ENCODE data around the gene GNPTG. TPM values are rescaled to one million over a fixed set of nuclear protein-coding genes. Genes with fewer than 3 reads are reported as not detected.

The GNPTG gene
- total RNA-seq, 4 donors from 2014 or later = 46.5 to 65.7 (median 60.0) TPM

DNA sequence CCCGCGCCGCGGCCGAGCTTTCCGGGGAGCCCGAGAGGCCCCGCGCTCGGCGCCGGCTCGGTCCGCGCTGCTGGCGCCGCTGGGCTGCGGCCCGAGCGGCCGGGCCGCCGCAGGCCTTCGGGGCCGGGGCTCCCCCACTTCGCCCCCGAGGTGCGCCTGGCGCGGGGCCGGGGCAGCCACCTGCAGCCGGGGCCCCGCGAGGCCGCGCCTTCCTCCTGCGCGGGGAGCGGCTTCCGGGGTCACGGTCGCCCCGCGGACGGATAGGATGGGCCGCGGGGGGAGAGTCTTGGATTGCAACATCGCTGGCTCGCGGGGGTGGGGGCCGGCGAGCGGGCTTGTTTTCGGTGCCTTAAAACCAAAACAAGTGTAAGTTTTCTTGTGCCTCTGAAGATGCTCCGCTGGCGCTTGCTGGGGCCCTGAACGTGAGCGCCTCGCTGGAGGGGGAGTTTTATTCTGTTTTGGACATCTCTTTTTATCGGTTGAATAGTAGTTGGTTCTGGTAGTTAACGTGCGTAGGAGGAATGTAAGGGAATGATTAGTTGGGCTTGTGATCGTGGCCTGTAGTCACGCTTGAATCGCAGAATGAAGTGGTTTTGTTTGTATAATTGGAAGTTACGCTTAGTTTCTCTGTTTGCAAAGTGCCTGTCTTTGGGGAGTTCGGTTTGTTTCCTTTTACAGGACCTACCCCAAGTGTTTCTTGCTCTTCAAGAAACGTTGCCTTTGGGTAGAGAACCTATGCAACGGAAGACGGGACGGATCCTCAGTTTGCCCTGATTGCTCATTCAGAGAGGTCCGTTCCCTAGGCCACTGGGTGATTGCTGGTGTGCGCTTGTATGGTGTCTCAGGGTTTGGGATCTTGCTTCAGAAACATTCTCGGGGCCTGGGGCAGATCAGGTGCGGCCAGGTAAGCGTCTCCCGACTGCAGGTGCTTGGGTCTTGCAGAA lies 41.6 kb upstream of the GNPTG start:
- peak in 1 of 2 donors; percentile 95 for DNase-seq (ENCODE audit: low spot score in 2 of 2)
- H3K4me3 ChIP-seq (ENCODE audit: low read depth, poor library complexity, severe bottlenecking) = peak overlapping the region; percentile 25
- no peak for TF ChIP-seq POLR2A (IDR thresholded peaks at IDR 0.05)
- TF ChIP-seq, protein P1, sequence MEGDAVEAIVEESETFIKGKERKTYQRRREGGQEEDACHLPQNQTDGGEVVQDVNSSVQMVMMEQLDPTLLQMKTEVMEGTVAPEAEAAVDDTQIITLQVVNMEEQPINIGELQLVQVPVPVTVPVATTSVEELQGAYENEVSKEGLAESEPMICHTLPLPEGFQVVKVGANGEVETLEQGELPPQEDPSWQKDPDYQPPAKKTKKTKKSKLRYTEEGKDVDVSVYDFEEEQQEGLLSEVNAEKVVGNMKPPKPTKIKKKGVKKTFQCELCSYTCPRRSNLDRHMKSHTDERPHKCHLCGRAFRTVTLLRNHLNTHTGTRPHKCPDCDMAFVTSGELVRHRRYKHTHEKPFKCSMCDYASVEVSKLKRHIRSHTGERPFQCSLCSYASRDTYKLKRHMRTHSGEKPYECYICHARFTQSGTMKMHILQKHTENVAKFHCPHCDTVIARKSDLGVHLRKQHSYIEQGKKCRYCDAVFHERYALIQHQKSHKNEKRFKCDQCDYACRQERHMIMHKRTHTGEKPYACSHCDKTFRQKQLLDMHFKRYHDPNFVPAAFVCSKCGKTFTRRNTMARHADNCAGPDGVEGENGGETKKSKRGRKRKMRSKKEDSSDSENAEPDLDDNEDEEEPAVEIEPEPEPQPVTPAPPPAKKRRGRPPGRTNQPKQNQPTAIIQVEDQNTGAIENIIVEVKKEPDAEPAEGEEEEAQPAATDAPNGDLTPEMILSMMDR (IDR thresholded peaks at IDR 0.05) = no peak
- intact Hi-C loops (cut with DNase I; ENCODE audit: low total_unique reads) = no loop called here
- 1% methylated on average over 26 to 62 of the region's 77 CpGs for WGBS, 2 donors

DNA sequence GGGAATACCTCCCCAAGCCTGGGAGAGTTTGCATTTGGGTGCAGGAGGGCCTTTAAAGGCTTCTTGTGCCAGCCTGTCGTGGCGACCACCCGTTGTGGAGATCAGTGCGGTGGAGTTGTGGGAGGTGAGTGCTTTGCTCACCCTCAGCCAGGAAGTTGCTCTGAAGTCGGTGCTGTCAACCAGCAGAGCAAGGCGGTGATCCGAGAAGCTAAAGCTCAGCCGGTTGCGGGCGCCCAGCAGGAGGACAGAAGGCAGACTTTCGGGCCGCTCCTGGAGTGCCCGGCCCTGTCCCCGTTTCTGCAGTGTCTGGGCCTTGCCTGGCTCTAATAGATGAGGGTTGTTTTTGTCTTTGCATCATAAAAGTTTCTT lies 40.9 kb upstream of the GNPTG start:
- DNase-seq (ENCODE audit: low spot score in 2 of 2) = no peak
- 2 to 3% methylated on average over 14 of the region's 14 CpGs for WGBS, 2 donors
- TF ChIP-seq POLR2A (IDR thresholded peaks at IDR 0.05) = no peak
- TF ChIP-seq, protein P1 (IDR thresholded peaks at IDR 0.05) = no peak
- intact Hi-C loops (cut with DNase I; ENCODE audit: low total_unique reads) = no loop called here
- peak overlapping the region; percentile 25 for H3K4me3 ChIP-seq (ENCODE audit: low read depth, poor library complexity, severe bottlenecking)

DNA sequence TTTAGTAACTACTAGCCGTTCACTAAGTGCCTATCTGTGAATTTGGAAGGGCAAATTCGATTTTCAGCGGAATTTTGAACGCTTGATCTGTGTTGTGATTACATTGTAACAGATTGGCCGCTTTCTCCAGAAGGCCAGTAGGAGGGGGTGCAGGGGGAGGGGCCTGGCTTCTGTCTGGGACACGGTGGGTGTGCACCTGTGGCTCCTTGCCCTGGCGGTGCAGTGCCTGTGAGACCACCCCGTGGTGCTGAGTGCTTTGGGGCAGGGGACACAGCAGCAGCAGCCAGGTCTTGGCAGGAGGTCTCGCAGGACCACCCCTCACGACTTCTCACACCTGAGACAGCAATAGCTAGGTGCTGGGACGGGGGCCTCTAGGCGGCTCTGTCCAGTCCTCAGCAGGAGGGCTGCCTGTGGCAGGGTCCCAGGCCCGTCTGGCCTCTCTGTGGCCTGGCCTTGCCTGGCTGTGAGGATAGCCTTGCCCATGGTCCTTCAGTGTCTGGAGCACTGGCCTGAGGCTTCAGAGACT lies 40.5 kb upstream of the GNPTG start:
- no peak for DNase-seq (ENCODE audit: low spot score in 2 of 2)
- 9 to 18% methylated on average over 9 to 13 of the region's 13 CpGs for WGBS, 2 donors
- intact Hi-C loops (cut with DNase I; ENCODE audit: low total_unique reads) = no loop called here
- TF ChIP-seq, protein P1 (IDR thresholded peaks at IDR 0.05) = no peak
- no peak for TF ChIP-seq POLR2A (IDR thresholded peaks at IDR 0.05)
- no peak overlapping the region for H3K4me3 ChIP-seq (ENCODE audit: low read depth, poor library complexity, severe bottlenecking)

DNA sequence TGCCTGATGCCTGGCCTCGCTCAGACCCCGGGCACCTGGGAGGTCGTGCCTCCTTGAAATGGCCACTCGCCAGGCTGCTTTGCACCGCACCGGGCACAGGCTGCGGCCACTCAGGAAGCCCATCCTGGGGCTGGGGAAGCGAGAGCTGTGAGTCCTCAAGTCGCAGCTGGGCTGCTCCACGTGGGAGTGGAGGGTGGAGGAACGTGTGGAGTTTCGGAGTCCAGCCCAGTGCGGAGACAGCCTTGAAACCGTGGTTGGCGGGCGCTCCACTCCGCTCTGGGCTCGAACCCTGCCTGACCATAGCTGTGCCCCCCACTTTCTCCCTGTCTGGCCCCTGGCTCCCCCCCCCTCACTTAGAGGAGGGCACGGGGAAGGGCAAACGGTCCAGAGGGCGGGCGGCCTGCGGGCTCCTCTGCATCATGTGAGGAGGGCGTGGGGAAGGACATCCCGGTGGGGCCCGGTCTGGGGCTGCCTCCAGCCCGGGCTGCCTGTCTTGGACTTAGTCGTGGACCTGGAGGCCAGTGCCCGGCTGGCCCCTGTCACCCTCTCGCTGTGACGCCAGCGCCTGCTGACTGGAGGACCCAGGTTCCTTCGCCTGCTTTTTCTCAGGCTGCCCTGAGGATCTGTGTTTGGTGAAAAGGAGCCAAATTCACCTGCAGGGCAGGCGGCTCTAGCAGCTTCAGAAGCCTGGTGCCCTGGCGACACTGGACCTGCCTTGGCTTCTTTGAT lies 39.8 kb upstream of the GNPTG start:
- 20% methylated on average over 25 to 26 of the region's 35 CpGs for WGBS, 2 donors
- TF ChIP-seq POLR2A (IDR thresholded peaks at IDR 0.05) = no peak
- TF ChIP-seq, protein P1 (IDR thresholded peaks at IDR 0.05) = no peak
- intact Hi-C loops (cut with DNase I; ENCODE audit: low total_unique reads) = no loop called here
- no peak for DNase-seq (ENCODE audit: low spot score in 2 of 2)
- no peak overlapping the region for H3K4me3 ChIP-seq (ENCODE audit: low read depth, poor library complexity, severe bottlenecking)

DNA sequence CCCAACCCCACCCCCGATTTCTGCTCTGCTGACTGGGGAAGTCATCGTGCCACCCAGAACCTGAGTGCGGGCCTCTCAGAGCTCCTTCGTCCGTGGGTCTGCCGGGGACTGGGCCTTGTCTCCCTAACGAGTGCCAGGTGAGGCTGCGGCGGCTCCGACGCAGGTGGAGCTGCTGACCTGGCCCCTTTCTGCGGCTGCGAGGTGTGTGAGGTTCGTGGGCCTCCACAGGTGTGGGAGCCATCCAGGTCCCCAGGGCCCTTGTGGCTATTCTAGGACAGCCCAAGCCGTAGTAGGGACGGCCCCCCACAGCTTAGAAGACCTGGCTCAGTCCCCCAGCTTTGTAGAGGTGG lies 39.3 kb upstream of the GNPTG start:
- no peak for DNase-seq (ENCODE audit: low spot score in 2 of 2)
- WGBS, 2 donors = 68 to 70% methylated on average over 16 of the region's 16 CpGs
- intact Hi-C loops (cut with DNase I; ENCODE audit: low total_unique reads) = no loop called here
- no peak for TF ChIP-seq POLR2A (IDR thresholded peaks at IDR 0.05)
- TF ChIP-seq, protein P1 (IDR thresholded peaks at IDR 0.05) = no peak
- no peak overlapping the region for H3K4me3 ChIP-seq (ENCODE audit: low read depth, poor library complexity, severe bottlenecking)
